A673 (cell line): ENCODE measurements around the gene VTCN1. TPM values are rescaled to one million over a fixed set of nuclear protein-coding genes. Genes with fewer than 3 reads are reported as not detected.

Experiments used
- BruUV-seq: library from RNA; stranded (reverse); fragments of 400-500 nt; replicated peaks from 2 replicates; lab custom pipeline; 2021; lab: Mats Ljungman, UMichigan
- CTCF ChIA-PET: fragments of 300-600 bp; sonication (Branson Sonifier 250); formaldehyde crosslinking; loops from one replicate; lab custom pipeline; 2022; ENCODE audit warnings: antibody characterized with exemption; lab: Charles Lee
- POLR2A ChIA-PET: fragments of 300-600 bp; sonication (Branson Sonifier 250); formaldehyde crosslinking; loops from one replicate; lab custom pipeline; 2022; ENCODE audit warnings: antibody characterized with exemption; ENCODE audit not compliant: low non-redundant PET; lab: Charles Lee
- DNase-seq: peaks from one replicate; pipeline ENCODE4 v3.0.0-alpha.2; 2015; ENCODE audit warnings: low spot score
- H3K27ac ChIP-seq: fragments of 200-600 bp; sonication (generic); 2 replicates; pipeline ENCODE4 v1.5.1; 2016; ENCODE audit warnings: mixed run types, low read depth, mild to moderate bottlenecking, mixed read lengths, antibody characterized with exemption, low read length; ENCODE audit not compliant: poor library complexity, severe bottlenecking
- H3K27me3 ChIP-seq: fragments of 200-600 bp; sonication (generic); replicated peaks from 2 replicates; pipeline ENCODE4 v1.6.1; 2017; ENCODE audit warnings: mixed run types, low read depth, mild to moderate bottlenecking, mixed read lengths, antibody characterized with exemption, low read length; ENCODE audit not compliant: insufficient read depth, poor library complexity
- H3K36me3 ChIP-seq: fragments of 200-600 bp; sonication (generic); 2 replicates; pipeline ENCODE4 v1.6.1; 2016; ENCODE audit warnings: mixed run types, mild to moderate bottlenecking, mixed read lengths, antibody characterized with exemption, low read length; ENCODE audit not compliant: insufficient read depth, poor library complexity, severe bottlenecking
- H3K4me1 ChIP-seq: fragments of 200-600 bp; sonication (generic); 2 replicates; pipeline ENCODE4 v1.6.1; 2017; ENCODE audit warnings: mixed run types, mild to moderate bottlenecking, mixed read lengths, antibody characterized with exemption, low read length; ENCODE audit not compliant: insufficient read depth, poor library complexity, severe bottlenecking
- H3K4me3 ChIP-seq: fragments of 200-600 bp; sonication (generic); 2 replicates; pipeline ENCODE4 v1.5.1; 2016; ENCODE audit warnings: low read depth, mixed run types, mild to moderate bottlenecking, mixed read lengths, low read length; ENCODE audit not compliant: poor library complexity, severe bottlenecking
- H3K9me3 ChIP-seq: fragments of 200-600 bp; sonication (generic); 2 replicates; pipeline ENCODE4 v1.6.1; 2016; ENCODE audit warnings: mixed run types, low read depth, mild to moderate bottlenecking, mixed read lengths, antibody characterized with exemption, low read length; ENCODE audit not compliant: poor library complexity, severe bottlenecking
- CTCF ChIP-seq: fragments of 300-800, 200-600 bp; sonication (generic); conservative IDR thresholded peaks from 2 replicates; pipeline ENCODE4 v1.5.1; 2017; ENCODE audit warnings: low read depth, mild to moderate bottlenecking, antibody characterized with exemption, low read length, moderate library complexity, mixed read lengths
- EZH2 ChIP-seq: fragments of 200-600 bp; sonication (generic); IDR thresholded peaks from 2 replicates; pipeline ENCODE4 v1.6.1; 2017; ENCODE audit warnings: borderline replicate concordance, low read depth, mild to moderate bottlenecking, mixed read lengths, antibody characterized with exemption, low read length; ENCODE audit not compliant: poor library complexity, severe bottlenecking
- intact Hi-C: fragments of 100-400 bp; cut with micrococcal nuclease; formaldehyde crosslinking; loops from one replicate; pipeline ENCODE4 v1.10.0; 2022; ENCODE audit not compliant: unreplicated experiment
- total RNA-seq: library from RNA; stranded (reverse); gene quantifications from 2 replicates; pipeline ENCODE4 v1.2.3, GENCODE V29; 2021

The VTCN1 gene
- total RNA-seq, 1 experiment from 2014 or later, result not detected

GRCh38 chr1:117229217-117229616 is 18.5 kb upstream of the VTCN1 start:
- CTCF ChIA-PET, result no interaction called here
- no peaks in the 10 kb centered on the region for H3K9me3 ChIP-seq
- no peaks in the 10 kb centered on the region for H3K36me3 ChIP-seq
- TF ChIP-seq EZH2, result no peak
- no peak for TF ChIP-seq CTCF
- no peak overlapping the region for H3K4me3 ChIP-seq
- no peak overlapping the region for H3K27ac ChIP-seq
- H3K4me1 ChIP-seq, result no peaks in the 10 kb centered on the region
- DNase-seq, result no peak
- intact Hi-C loops, result no loop called here
- no peaks in the 10 kb centered on the region for H3K27me3 ChIP-seq
- no TSS peak for BruUV-seq
- POLR2A ChIA-PET, result no interaction called here

GRCh38 chr1:117225931-117226330 is 15.2 kb upstream of the VTCN1 start:
- BruUV-seq, result no TSS peak

DNA sequence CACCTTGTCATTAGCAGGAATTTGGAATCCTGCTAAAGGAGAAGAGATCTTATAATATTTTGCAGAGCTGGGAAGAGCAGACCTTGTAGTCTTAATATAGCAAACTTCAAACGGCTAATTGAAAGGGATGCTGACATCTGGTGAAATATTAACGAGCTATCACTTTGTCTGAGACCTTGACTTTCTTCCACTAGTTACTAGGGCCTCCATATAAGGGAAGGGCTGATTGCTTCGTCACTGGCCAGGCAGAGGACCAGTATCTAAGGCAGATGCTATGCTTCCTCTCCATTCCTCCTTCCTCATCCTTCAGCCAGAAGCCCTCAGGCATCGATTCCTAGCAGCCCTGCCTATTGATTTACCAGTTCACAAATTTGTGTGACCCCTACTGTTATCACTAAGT is 6.0 kb upstream of the VTCN1 start:
- no peaks in the 10 kb centered on the region for H3K36me3 ChIP-seq
- ChIA-PET CTCF (no interaction called here), POLR2A (no interaction called here)
- H3K27me3 ChIP-seq, result no peaks in the 10 kb centered on the region
- no peaks in the 10 kb centered on the region for H3K4me1 ChIP-seq
- no peaks in the 10 kb centered on the region for H3K9me3 ChIP-seq
- TF ChIP-seq CTCF (no peak), EZH2 (no peak)
- no peak overlapping the region for H3K27ac ChIP-seq
- intact Hi-C loops, result no loop called here
- DNase-seq, result no peak
- BruUV-seq, result no TSS peak
- no peak overlapping the region for H3K4me3 ChIP-seq

More at GRCh38 chr1:117225931-117226330, 15.2 kb upstream of the VTCN1 start:
- H3K36me3 ChIP-seq, result no peaks in the 10 kb centered on the region
- H3K27me3 ChIP-seq, result no peaks in the 10 kb centered on the region
- no peak overlapping the region for H3K4me3 ChIP-seq
- no peak for DNase-seq
- intact Hi-C loops, result no loop called here
- H3K9me3 ChIP-seq, result no peaks in the 10 kb centered on the region
- no peak overlapping the region for H3K27ac ChIP-seq
- H3K4me1 ChIP-seq, result no peaks in the 10 kb centered on the region
- TF ChIP-seq EZH2, result no peak
- TF ChIP-seq CTCF, result no peak
- CTCF ChIA-PET, result no interaction called here
- POLR2A ChIA-PET, result no interaction called here
